CD4-positive, alpha-beta T cell treated with Interleukin-1 beta for 1 hour (primary cell): Measurements from ENCODE around the gene DNAJB5.
A peak's percentile ranks its signal among the peaks of the same experiment; 100 is the strongest.
"Not testable (repeated sequence)": the region's sequence is repeated elsewhere in the genome, so short reads cannot be mapped to it uniquely, and the experiment has no call there.

ENCODE experiments used
- DNase-seq, 2 donors: peaks; one replicate each; pipeline ENCODE4 v3.0.0-alpha.2; 2020 to 2022

DNAJB5 gene

GRCh38 chr9:35001285-35001677 lies 11.7 kb downstream of the DNAJB5 start:
- DNase-seq = no peak

- DNase-seq = no peak
Observed at GRCh38 chr9:35001803-35002502, 12.4 kb downstream of the DNAJB5 start.

GRCh38 chr9:35002623-35003022 lies 13.1 kb downstream of the DNAJB5 start:
- no peak for DNase-seq

- DNase-seq = not testable (repeated sequence)
Observed at GRCh38 chr9:35004299-35004698, 14.8 kb downstream of the DNAJB5 start.

- no peak for DNase-seq
Observed at GRCh38 chr9:35010351-35010958, 20.9 kb downstream of the DNAJB5 start.

- no peak for DNase-seq
Observed at GRCh38 chr9:35014517-35014916, 25.0 kb downstream of the DNAJB5 start.

- peak in 1 of 2 donors; percentile 1 for DNase-seq
Observed at GRCh38 chr9:35023443-35023842, 33.9 kb downstream of the DNAJB5 start.

GRCh38 chr9:35026671-35027070 lies 37.1 kb downstream of the DNAJB5 start:
- no peak for DNase-seq

GRCh38 chr9:35027374-35027773 lies 37.8 kb downstream of the DNAJB5 start:
- DNase-seq = no peak

GRCh38 chr9:35027860-35028259 lies 38.3 kb downstream of the DNAJB5 start:
- DNase-seq = no peak

GRCh38 chr9:35028341-35028740 lies 38.8 kb downstream of the DNAJB5 start:
- no peak for DNase-seq

GRCh38 chr9:35029241-35029640 lies 39.7 kb downstream of the DNAJB5 start:
- no peak for DNase-seq

GRCh38 chr9:35029852-35030251 lies 40.3 kb downstream of the DNAJB5 start:
- no peak for DNase-seq

- no peak for DNase-seq
Observed at GRCh38 chr9:35033101-35033500, 43.6 kb downstream of the DNAJB5 start.

- peak; percentile 45 to 47 for DNase-seq
Observed at GRCh38 chr9:35035851-35036701, 46.5 kb downstream of the DNAJB5 start.

GRCh38 chr9:35042081-35042604 lies 52.6 kb downstream of the DNAJB5 start:
- no peak for DNase-seq

- DNase-seq = no peak
Observed at GRCh38 chr9:35042891-35043545, 53.5 kb downstream of the DNAJB5 start.

- no peak for DNase-seq
Observed at GRCh38 chr9:35044071-35044470, 54.5 kb downstream of the DNAJB5 start.
